ENCODE results near the gene NT5DC4.

DNA sequence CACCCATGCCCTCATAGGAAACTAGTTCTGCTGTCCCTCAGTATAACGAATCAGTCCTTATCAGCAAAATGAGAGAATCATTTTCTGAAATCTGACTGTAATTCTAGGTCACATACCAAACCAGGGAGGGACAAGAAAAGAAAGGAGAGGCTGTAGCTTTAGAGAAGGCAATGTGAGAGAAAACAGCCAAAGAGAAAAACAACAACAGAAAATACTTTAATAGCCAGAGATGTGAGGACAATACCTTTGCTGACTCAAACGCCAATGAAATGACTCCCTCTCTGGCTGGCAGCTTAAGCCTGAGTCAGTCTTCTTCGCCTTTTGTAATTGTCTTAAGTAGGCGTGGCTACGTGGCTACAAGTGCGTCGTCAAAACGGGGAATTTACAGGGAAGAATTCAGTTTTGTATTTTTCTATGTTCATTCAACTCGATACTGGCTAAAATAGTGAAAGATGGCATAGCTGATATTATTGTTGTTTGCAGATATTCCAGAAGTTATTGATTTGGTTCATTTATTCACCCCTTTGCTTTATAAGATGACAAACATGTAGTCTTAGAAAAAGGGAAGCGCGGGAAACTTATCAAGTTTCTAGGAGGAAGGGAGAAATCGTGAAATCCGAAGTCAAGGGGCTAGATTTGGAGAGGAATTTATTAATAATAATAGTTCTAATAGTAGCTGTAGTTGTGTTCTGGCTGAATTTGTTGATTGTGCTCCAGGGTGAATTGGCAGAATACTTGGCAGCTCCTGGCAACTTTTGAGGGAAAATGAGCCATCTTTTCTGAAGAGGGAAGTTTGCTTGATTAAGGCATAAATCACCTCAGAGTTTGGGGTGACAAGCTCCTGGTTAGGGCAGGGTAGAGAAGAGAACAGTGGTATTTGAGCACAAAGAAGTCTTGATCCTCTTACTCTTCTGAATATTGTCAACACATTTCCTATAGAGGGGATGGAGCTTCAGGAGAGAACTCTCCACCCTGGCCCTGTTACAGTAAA lies 63.7 kb downstream of the NT5DC4 start, which contains the start of gene IL1A:
- TF ChIP-seq POLR2A (IDR thresholded peaks at IDR 0.05; ENCODE audit: low read length) (no peak), GATA1 (IDR thresholded peaks at IDR 0.05; ENCODE audit: low read depth, low read length) (no peak)
